ENCODE results near the gene CTSF.

DNA sequence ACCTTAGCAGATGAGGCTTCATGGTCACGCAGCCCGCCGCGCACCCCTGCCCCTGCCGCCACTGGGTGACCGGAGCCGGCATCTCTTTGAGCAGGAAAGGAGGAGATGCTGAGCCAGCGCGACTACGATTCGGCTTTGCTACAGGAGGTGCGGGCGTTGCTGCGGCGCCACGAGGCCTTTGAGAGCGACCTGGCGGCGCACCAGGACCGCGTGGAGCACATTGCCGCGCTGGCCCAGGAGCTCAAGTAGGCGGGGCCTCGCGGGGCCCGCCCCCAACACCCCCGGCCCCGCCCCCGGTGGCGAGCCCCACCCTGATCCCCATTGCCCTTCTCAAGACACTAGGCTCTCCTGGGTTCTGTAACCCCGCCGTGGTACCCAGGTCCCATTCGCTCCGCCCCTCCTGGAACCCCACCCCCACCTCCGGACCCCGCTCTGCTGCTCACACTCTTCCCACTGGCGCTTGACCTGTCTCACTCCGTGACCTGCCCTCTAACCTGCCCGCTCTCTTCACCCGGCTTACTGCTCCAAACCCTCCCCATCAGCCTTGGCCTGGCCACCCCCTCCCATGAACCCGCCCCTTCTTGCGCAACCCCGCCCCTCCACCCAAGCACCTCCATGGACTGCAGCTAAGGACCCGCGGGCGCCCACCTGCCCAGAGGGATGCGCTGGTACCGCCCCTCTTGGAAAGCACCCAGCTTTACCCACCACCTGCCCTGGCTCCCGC is 9.1 kb downstream of the CTSF start:
- TF ChIP-seq, protein P1, sequence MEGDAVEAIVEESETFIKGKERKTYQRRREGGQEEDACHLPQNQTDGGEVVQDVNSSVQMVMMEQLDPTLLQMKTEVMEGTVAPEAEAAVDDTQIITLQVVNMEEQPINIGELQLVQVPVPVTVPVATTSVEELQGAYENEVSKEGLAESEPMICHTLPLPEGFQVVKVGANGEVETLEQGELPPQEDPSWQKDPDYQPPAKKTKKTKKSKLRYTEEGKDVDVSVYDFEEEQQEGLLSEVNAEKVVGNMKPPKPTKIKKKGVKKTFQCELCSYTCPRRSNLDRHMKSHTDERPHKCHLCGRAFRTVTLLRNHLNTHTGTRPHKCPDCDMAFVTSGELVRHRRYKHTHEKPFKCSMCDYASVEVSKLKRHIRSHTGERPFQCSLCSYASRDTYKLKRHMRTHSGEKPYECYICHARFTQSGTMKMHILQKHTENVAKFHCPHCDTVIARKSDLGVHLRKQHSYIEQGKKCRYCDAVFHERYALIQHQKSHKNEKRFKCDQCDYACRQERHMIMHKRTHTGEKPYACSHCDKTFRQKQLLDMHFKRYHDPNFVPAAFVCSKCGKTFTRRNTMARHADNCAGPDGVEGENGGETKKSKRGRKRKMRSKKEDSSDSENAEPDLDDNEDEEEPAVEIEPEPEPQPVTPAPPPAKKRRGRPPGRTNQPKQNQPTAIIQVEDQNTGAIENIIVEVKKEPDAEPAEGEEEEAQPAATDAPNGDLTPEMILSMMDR (optimal IDR thresholded peaks at IDR 0.05 in 1 of 3, IDR thresholded peaks at IDR 0.05 in 1 of 3, conservative IDR thresholded peaks at IDR 0.05 in 1 of 3; ENCODE audit: extremely low read depth in 1 of 3, insufficient read depth in 2 of 3, low read length in 3 of 3) = no peak
- TF ChIP-seq EZH2 (IDR thresholded peaks at IDR 0.05; ENCODE audit: low read length) = no peak
